Astrocyte (in vitro differentiated cells and primary cell): ENCODE results near the gene RSPH1. TPM values are rescaled to one million over a fixed set of nuclear protein-coding genes. Genes with fewer than 3 reads are reported as not detected.

Source experiments
- DNase-seq: peaks from one replicate; pipeline ENCODE4 v3.0.0-alpha.2; 2010; ENCODE audit warnings: low read depth
- FAIRE-seq: peaks from 2 replicates; lab custom pipeline; 2011; peaks lifted over from hg19 to GRCh38; lab: Jason Lieb, UNC
- H2AFZ ChIP-seq: 2 replicates; pipeline ENCODE4 v1.6.0; 2012; ENCODE audit warnings: low read depth, low read length, inconsistent platforms
- H3K27ac ChIP-seq: 2 replicates; pipeline ENCODE4 v1.5.1; 2011; ENCODE audit warnings: low read depth, low read length, inconsistent platforms
- H3K27me3 ChIP-seq: 2 replicates; pipeline ENCODE4 v1.6.0; 2011; ENCODE audit warnings: low read length, inconsistent platforms; ENCODE audit not compliant: insufficient read depth
- H3K36me3 ChIP-seq: 2 replicates; pipeline ENCODE4 v1.5.1; 2011; ENCODE audit warnings: low read length, inconsistent platforms; ENCODE audit not compliant: insufficient read depth
- H3K4me1 ChIP-seq: 2 replicates; pipeline ENCODE4 v1.5.1; 2011; ENCODE audit warnings: low read length, inconsistent platforms; ENCODE audit not compliant: insufficient read depth
- H3K4me2 ChIP-seq: 2 replicates; pipeline ENCODE4 v1.6.0; 2012; ENCODE audit warnings: low read length, inconsistent platforms
- H3K4me3 ChIP-seq: 2 replicates; pipeline ENCODE4 v1.5.1; 2011; ENCODE audit warnings: low read depth, mild to moderate bottlenecking, low read length, inconsistent platforms; ENCODE audit not compliant: insufficient read depth
- H3K79me2 ChIP-seq: 2 replicates; pipeline ENCODE4 v1.6.0; 2012; ENCODE audit warnings: mild to moderate bottlenecking, low read length, inconsistent platforms; ENCODE audit not compliant: insufficient read depth
- H3K9ac ChIP-seq: 2 replicates; pipeline ENCODE4 v1.6.0; 2012; ENCODE audit warnings: mild to moderate bottlenecking, low read length, inconsistent platforms
- H3K9me3 ChIP-seq: 2 replicates; pipeline ENCODE4 v1.5.1; 2012; ENCODE audit warnings: low read depth, mild to moderate bottlenecking, low read length, inconsistent platforms; ENCODE audit not compliant: insufficient read depth
- H4K20me1 ChIP-seq: 2 replicates; pipeline ENCODE4 v1.6.0; 2012; ENCODE audit warnings: low read length, inconsistent platforms; ENCODE audit not compliant: insufficient read depth
- H3K27ac Mint-ChIP-seq: one replicate; pipeline ENCODE4 v1.8.0; 2021; ENCODE audit warnings: mild to moderate bottlenecking, mixed read lengths; ENCODE audit not compliant: unreplicated experiment
- H3K27me3 Mint-ChIP-seq: one replicate; pipeline ENCODE4 v1.8.0; 2021; ENCODE audit warnings: low read depth, mixed read lengths; ENCODE audit not compliant: unreplicated experiment
- H3K36me3 Mint-ChIP-seq: one replicate; pipeline ENCODE4 v1.8.0; 2021; ENCODE audit warnings: low read depth, mixed read lengths; ENCODE audit not compliant: unreplicated experiment
- H3K4me1 Mint-ChIP-seq: one replicate; pipeline ENCODE4 v1.8.0; 2021; ENCODE audit warnings: low read depth, mixed read lengths; ENCODE audit not compliant: unreplicated experiment
- H3K4me3 Mint-ChIP-seq: one replicate; pipeline ENCODE4 v1.8.0; 2021; ENCODE audit warnings: mild to moderate bottlenecking, moderate library complexity, mixed read lengths; ENCODE audit not compliant: unreplicated experiment
- H3K9me3 Mint-ChIP-seq: one replicate; pipeline ENCODE4 v1.8.0; 2021; ENCODE audit warnings: mild to moderate bottlenecking, mixed read lengths; ENCODE audit not compliant: unreplicated experiment
- EZH2 ChIP-seq: IDR thresholded peaks from 2 replicates; pipeline ENCODE4 v1.6.1; 2012; ENCODE audit warnings: mild to moderate bottlenecking, low read length, inconsistent platforms; ENCODE audit not compliant: insufficient read depth
- total RNA-seq: library from RNA; stranded (reverse); gene quantifications from 2 replicates; pipeline ENCODE4 v1.2.1, GENCODE V29; 2021
- TF ChIP-seq, protein P1 (sequence below): IDR thresholded peaks from 2 replicates; pipeline ENCODE4 v1.5.1; 2011; ENCODE audit warnings: low read depth, mild to moderate bottlenecking, inconsistent platforms, low read length, moderate library complexity; ENCODE audit not compliant: insufficient read depth

The RSPH1 gene
- total RNA-seq, 1 donor from 2014 or later: 0.43 TPM

- H3K36me3 Mint-ChIP-seq: no peaks in the 10 kb centered on the region
- Histone ChIP-seq H3K4me3 (no peak overlapping the region), H3K79me2 (no peaks in the 10 kb centered on the region), H3K4me1 (no peaks in the 10 kb centered on the region), H3K27ac (no peak overlapping the region), H3K36me3 (no peaks in the 10 kb centered on the region), H3K4me2 (no peak overlapping the region), H3K9ac (no peak overlapping the region), H3K27me3 (no peaks in the 10 kb centered on the region), H3K9me3 (peaks cover 5% of the 10 kb centered on the region), H2AFZ (no peak overlapping the region), H4K20me1 (no peaks in the 10 kb centered on the region)
- no peak overlapping the region for H3K27ac Mint-ChIP-seq
- FAIRE-seq: no peak
- no peak for DNase-seq
- peaks cover 36% of the 10 kb centered on the region for H3K27me3 Mint-ChIP-seq
- TF ChIP-seq, protein P1, sequence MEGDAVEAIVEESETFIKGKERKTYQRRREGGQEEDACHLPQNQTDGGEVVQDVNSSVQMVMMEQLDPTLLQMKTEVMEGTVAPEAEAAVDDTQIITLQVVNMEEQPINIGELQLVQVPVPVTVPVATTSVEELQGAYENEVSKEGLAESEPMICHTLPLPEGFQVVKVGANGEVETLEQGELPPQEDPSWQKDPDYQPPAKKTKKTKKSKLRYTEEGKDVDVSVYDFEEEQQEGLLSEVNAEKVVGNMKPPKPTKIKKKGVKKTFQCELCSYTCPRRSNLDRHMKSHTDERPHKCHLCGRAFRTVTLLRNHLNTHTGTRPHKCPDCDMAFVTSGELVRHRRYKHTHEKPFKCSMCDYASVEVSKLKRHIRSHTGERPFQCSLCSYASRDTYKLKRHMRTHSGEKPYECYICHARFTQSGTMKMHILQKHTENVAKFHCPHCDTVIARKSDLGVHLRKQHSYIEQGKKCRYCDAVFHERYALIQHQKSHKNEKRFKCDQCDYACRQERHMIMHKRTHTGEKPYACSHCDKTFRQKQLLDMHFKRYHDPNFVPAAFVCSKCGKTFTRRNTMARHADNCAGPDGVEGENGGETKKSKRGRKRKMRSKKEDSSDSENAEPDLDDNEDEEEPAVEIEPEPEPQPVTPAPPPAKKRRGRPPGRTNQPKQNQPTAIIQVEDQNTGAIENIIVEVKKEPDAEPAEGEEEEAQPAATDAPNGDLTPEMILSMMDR: no peak
- TF ChIP-seq EZH2: no peak
- H3K4me1 Mint-ChIP-seq: no peaks in the 10 kb centered on the region
- no peak overlapping the region for H3K4me3 Mint-ChIP-seq
- H3K9me3 Mint-ChIP-seq: no peaks in the 10 kb centered on the region
These were observed 50.7 kb downstream of the RSPH1 start for GRCh38 chr21:42445311-42445710.

- Histone ChIP-seq H2AFZ (no peak overlapping the region), H3K9me3 (peaks cover 5% of the 10 kb centered on the region), H3K4me3 (no peak overlapping the region), H3K4me2 (no peak overlapping the region), H3K27me3 (no peaks in the 10 kb centered on the region), H3K27ac (no peak overlapping the region), H3K79me2 (no peaks in the 10 kb centered on the region), H4K20me1 (no peaks in the 10 kb centered on the region), H3K36me3 (no peaks in the 10 kb centered on the region), H3K4me1 (no peaks in the 10 kb centered on the region), H3K9ac (no peak overlapping the region)
- no peak for FAIRE-seq
- Mint-ChIP-seq H3K4me3 (no peak overlapping the region), H3K27me3 (peaks cover 36% of the 10 kb centered on the region), H3K36me3 (no peaks in the 10 kb centered on the region), H3K4me1 (no peaks in the 10 kb centered on the region), H3K27ac (no peak overlapping the region), H3K9me3 (no peaks in the 10 kb centered on the region)
- TF ChIP-seq, protein P1: no peak
- TF ChIP-seq EZH2: no peak
- DNase-seq: no peak
These were observed 51.3 kb downstream of the RSPH1 start for GRCh38 chr21:42444745-42445059.

GRCh38 chr21:42443876-42444744 is 51.9 kb downstream of the RSPH1 start:
- DNase-seq (no peak), FAIRE-seq (no peak)
- H3K27me3 Mint-ChIP-seq: peaks cover 38% of the 10 kb centered on the region
- no peaks in the 10 kb centered on the region for H3K9me3 Mint-ChIP-seq
- H3K4me1 ChIP-seq: no peaks in the 10 kb centered on the region
- H3K9ac ChIP-seq: no peak overlapping the region
- H3K36me3 Mint-ChIP-seq: no peaks in the 10 kb centered on the region
- no peaks in the 10 kb centered on the region for H3K79me2 ChIP-seq
- H3K4me3 ChIP-seq: no peak overlapping the region
- H3K4me3 Mint-ChIP-seq: no peak overlapping the region
- H4K20me1 ChIP-seq: no peaks in the 10 kb centered on the region
- H2AFZ ChIP-seq: no peak overlapping the region
- no peaks in the 10 kb centered on the region for H3K27me3 ChIP-seq
- H3K27ac ChIP-seq: no peak overlapping the region
- no peaks in the 10 kb centered on the region for H3K4me1 Mint-ChIP-seq
- H3K9me3 ChIP-seq: peaks cover 5% of the 10 kb centered on the region
- no peak overlapping the region for H3K27ac Mint-ChIP-seq
- TF ChIP-seq, protein P1: no peak
- no peak for TF ChIP-seq EZH2
- H3K4me2 ChIP-seq: no peak overlapping the region
- H3K36me3 ChIP-seq: no peaks in the 10 kb centered on the region
